ENCODE data around the gene CATSPERB. TPM values are rescaled to one million over a fixed set of nuclear protein-coding genes. Genes with fewer than 3 reads are reported as not detected.
"Not testable (repeated sequence)": the region's sequence is repeated elsewhere in the genome, so short reads cannot be mapped to it uniquely, and the experiment has no call there.

The CATSPERB gene
- polyA plus RNA-seq, 1 experiment = not detected

DNA sequence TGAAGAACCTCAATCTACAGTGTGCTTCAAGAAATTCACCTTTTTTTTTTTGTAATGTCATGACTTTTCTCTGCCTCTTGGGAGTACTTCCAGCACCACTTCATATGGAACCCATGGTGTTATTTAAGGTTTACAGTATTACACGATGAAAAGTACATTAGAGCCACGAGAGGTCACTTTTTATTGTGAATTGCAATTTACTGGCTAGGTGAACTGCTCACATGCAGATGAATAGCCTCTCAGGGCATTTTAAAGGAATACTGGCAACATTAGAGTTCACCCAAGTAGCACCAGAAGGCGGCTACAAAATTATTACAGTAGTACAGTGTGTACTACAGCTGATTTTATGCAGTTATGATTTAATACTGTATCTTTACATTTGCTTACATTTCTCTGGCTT is 122.7 kb downstream of the CATSPERB start:
- TF ChIP-seq, protein P1, sequence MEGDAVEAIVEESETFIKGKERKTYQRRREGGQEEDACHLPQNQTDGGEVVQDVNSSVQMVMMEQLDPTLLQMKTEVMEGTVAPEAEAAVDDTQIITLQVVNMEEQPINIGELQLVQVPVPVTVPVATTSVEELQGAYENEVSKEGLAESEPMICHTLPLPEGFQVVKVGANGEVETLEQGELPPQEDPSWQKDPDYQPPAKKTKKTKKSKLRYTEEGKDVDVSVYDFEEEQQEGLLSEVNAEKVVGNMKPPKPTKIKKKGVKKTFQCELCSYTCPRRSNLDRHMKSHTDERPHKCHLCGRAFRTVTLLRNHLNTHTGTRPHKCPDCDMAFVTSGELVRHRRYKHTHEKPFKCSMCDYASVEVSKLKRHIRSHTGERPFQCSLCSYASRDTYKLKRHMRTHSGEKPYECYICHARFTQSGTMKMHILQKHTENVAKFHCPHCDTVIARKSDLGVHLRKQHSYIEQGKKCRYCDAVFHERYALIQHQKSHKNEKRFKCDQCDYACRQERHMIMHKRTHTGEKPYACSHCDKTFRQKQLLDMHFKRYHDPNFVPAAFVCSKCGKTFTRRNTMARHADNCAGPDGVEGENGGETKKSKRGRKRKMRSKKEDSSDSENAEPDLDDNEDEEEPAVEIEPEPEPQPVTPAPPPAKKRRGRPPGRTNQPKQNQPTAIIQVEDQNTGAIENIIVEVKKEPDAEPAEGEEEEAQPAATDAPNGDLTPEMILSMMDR (IDR thresholded peaks at IDR 0.05; ENCODE audit: low read depth, low read length) = no peak
- Histone ChIP-seq H3K4me3 (ENCODE audit: low read depth, low read length) (no peak overlapping the region), H3K9me3 (ENCODE audit: control insufficient read depth, insufficient read depth, low read length) (no peaks in the 10 kb centered on the region), H3K27ac (ENCODE audit: low read depth, low read length) (no peak overlapping the region), H3K27me3 (ENCODE audit: control insufficient read depth, insufficient read depth, low read length) (no peaks in the 10 kb centered on the region)
- POLR2A ChIA-PET = no interaction called here
- CTCF ChIA-PET = no interaction called here
- no peak for DNase-seq (ENCODE audit: low read depth, low spot score)

DNA sequence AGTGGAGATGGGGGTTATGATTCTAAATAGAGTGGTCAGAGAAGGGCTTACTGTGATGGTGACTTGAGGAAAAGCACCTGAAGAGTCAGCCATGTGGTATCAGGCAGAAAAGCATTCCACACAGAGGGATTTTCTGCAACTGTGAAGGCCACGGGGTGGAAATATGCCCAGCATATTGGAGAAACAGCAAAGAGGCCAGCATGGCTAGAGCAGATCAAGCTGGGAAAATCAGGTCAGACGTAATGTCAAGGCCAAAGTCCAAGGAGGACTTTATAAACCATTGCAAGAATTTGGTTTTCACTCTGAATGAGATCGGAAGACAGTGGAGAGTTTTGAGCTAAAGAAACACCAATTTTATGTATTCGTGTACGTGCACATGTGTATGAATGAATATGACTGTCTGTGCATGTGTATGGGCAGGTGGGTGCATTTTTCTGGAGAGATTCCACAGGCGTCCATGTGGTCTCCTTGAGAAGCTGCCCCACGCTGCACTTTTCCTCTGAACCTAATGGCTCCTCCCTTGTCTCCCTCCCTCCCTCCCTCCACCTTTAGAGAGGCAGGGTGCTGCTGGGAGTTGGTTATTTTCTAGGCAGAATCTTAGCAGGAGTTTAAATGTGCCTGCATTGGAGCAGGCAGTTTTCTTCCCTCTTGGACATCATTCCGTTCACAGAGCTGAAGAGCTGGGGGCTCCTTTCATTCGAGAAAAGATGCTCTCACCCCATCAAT is 124.4 kb downstream of the CATSPERB start:
- no peak for DNase-seq (ENCODE audit: low read depth, low spot score)
- CTCF ChIA-PET = no interaction called here
- no peak overlapping the region for H3K27ac ChIP-seq (ENCODE audit: low read depth, low read length)
- POLR2A ChIA-PET = no interaction called here
- no peaks in the 10 kb centered on the region for H3K27me3 ChIP-seq (ENCODE audit: control insufficient read depth, insufficient read depth, low read length)
- H3K4me3 ChIP-seq (ENCODE audit: low read depth, low read length) = no peak overlapping the region
- TF ChIP-seq, protein P1 (IDR thresholded peaks at IDR 0.05; ENCODE audit: low read depth, low read length) = no peak
- no peaks in the 10 kb centered on the region for H3K9me3 ChIP-seq (ENCODE audit: control insufficient read depth, insufficient read depth, low read length)

GRCh38 chr14:91606851-91607250 is 125.0 kb downstream of the CATSPERB start:
- ChIA-PET POLR2A (no interaction called here), CTCF (no interaction called here)
- TF ChIP-seq, protein P1 (IDR thresholded peaks at IDR 0.05; ENCODE audit: low read depth, low read length) = no peak
- Histone ChIP-seq H3K9me3 (ENCODE audit: control insufficient read depth, insufficient read depth, low read length) (no peaks in the 10 kb centered on the region), H3K27ac (ENCODE audit: low read depth, low read length) (no peak overlapping the region), H3K27me3 (ENCODE audit: control insufficient read depth, insufficient read depth, low read length) (no peaks in the 10 kb centered on the region), H3K4me3 (ENCODE audit: low read depth, low read length) (no peak overlapping the region)
- no peak for DNase-seq (ENCODE audit: low read depth, low spot score)

- H3K9me3 ChIP-seq (ENCODE audit: control insufficient read depth, insufficient read depth, low read length); DNase-seq (ENCODE audit: low read depth, low spot score); H3K27me3 ChIP-seq (ENCODE audit: control insufficient read depth, insufficient read depth, low read length); CTCF ChIA-PET; H3K27ac ChIP-seq (ENCODE audit: low read depth, low read length); POLR2A ChIA-PET; H3K4me3 ChIP-seq (ENCODE audit: low read depth, low read length): not testable (repeated sequence)
Observed at GRCh38 chr14:91604611-91605010, 127.3 kb downstream of the CATSPERB start.

- no peak overlapping the region for H3K27ac ChIP-seq (ENCODE audit: low read depth, low read length)
- ChIA-PET POLR2A (no interaction called here), CTCF (no interaction called here)
- no peaks in the 10 kb centered on the region for H3K9me3 ChIP-seq (ENCODE audit: control insufficient read depth, insufficient read depth, low read length)
- DNase-seq (ENCODE audit: low read depth, low spot score) = no peak
- H3K4me3 ChIP-seq (ENCODE audit: low read depth, low read length) = no peak overlapping the region
- TF ChIP-seq, protein P1 (IDR thresholded peaks at IDR 0.05; ENCODE audit: low read depth, low read length) = no peak
- H3K27me3 ChIP-seq (ENCODE audit: control insufficient read depth, insufficient read depth, low read length) = no peaks in the 10 kb centered on the region
Observed at GRCh38 chr14:91599994-91600393, 131.9 kb downstream of the CATSPERB start.
